Uterus (tissue), 2 donors: Measurements from ENCODE around the gene NKAPL.

Source experiments
- CTCF ChIP-seq, 4 experiments: fragments of 200-600 bp in 2 of 4; fragments of 450-650 bp in 2 of 4; sonication (generic) in 2 of 4; IDR thresholded peaks; one replicate each; pipeline ENCODE4 v1.5.1; 2016 to 2019; ENCODE audit warnings: antibody characterized with exemption in 4 of 4, mild to moderate bottlenecking in 2 of 4, moderate library complexity in 1 of 4
- POLR2A ChIP-seq, 2 donors: fragments of 450-650 bp; IDR thresholded peaks; one replicate each; pipeline ENCODE4 v1.6.1; 2016; ENCODE audit warnings: antibody characterized with exemption in 2 of 2, mild to moderate bottlenecking in 1 of 2, moderate library complexity in 1 of 2

GRCh38 chr6:28266962-28267694 lies 8.0 kb downstream of the NKAPL start, which contains the start of gene ZSCAN26:
- TF ChIP-seq POLR2A (IDR thresholded peaks at IDR 0.05) (peak; percentile 19 to 53), CTCF (IDR thresholded peaks at IDR 0.05) (peak in 1 of 4 experiments; percentile 6)
